Amygdala (tissue), 56 donors: ENCODE data around the gene SIT1.

Experiments
- DNase-seq, 56 donors: peaks; one replicate each; lab custom pipeline; 2025; lab: John Stamatoyannopoulos, UW

SIT1 gene

DNA sequence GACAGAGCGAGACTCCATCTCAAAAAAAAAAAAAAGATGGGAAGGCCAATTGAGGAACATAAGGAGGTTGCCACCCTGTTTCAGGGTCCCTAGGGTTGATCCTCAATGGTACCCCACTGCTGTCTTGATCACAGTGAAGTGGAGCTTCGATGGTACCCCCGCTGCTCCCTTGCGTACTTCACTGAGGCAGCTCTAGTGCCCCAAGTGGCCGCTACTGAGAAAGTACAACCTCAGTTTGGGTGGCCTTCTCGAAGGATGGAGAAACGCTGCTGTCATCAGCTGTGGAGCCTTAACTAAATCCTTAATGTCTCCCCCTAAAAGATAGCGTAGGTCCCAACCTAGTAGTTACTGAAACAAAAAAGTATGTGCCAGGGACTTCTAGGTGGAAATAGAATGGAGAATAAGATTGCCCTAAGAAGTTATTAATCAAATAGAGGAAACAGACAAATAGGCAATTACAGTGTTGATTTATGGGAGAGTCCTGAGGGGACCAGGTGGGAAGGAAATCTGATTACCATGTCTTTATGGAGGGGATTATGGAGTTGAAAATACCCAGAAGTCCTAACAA, 39.4 kb downstream of the SIT1 start:
- DNase-seq, result peak in 17 of 56 donors; percentile 17 to 55 (median 29)

DNA sequence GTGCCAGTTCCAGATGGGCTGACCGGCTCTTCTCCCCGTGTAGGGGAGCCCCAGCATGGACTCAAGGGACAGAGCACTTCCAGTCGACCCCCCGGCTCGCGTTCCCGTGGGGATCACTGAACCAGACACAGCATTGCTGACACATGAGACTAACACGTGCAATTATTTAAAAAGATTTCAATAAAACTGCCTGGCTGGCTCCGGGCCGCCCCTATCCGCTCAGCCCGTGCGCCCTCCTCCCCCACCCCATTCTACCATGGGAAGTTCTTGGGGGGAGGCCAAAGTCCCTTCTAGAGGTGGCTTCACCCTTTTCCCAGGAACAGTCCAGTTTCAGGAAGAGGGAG, 40.9 kb downstream of the SIT1 start:
- no peak for DNase-seq

DNA sequence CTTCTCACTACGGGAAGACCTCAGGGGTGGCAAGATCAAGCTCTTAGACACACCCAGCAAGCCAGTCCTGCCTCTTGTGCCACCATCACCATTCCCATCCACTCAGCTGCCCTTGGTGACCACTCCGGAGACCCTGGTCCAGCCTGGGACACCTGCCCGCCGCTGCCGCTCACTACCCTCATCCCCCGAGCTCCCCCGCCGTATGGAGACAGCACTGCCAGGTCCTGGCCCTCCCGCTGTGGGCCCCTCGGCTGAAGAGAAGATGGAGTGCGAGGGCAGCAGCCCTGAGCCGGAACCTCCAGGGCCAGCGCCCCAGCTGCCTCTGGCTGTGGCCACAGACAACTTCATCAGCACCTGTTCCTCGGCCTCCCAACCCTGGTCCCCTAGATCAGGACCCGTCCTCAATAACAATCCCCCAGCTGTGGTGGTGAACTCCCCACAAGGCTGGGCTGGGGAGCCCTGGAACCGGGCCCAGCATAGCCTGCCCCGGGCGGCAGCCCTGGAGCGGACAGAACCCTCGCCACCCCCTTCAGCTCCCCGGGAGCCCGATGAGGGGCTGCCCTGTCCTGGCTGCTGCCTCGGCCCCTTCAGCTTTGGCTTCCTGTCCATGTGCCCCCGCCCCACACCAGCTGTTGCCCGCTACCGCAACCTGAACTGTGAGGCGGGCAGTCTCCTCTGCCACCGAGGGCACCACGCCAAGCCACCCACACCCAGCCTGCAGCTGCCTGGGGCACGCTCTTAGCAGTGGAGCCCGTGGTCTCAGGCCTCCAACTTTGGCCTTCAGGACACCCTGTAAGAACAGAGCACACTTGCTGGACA, 41.5 kb downstream of the SIT1 start:
- no peak for DNase-seq

DNA sequence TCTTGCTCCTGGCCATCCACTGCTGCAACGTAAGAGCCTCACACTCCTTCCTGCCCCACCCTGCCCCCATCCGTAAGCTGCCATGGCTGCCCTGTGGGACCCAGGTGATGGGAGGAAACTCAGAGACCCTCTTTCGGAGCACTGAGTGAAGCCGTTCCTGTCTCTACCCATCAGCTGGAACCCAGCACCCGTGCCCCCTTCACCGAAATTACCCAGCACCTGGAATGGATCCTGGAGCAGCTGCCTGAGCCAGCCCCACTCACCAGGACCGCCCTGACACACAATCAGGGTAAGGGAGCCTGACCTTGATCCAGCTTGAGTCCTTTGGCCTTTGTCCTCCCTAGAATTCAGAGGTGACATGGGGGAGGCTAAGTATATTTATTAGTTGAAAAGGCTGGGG, 42.5 kb downstream of the SIT1 start:
- DNase-seq, result no peak

DNA sequence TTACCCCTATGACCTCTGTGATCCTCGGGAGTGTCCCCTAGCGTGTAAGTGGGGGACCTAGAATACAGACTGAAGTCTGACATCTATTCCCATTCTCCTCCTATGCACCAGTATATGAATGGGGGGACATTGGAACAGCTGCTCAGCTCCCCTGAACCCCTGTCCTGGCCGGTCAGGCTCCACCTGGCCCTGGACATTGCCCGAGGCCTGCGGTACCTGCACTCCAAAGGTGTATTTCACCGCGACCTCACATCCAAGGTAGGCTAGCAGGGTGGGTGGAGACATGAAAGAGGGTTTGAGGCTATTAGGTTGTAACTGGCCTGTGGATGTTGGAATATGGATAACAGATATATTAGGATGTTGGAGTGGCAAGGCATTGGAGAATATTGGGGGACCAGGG, 44.0 kb downstream of the SIT1 start:
- DNase-seq, result no peak

DNA sequence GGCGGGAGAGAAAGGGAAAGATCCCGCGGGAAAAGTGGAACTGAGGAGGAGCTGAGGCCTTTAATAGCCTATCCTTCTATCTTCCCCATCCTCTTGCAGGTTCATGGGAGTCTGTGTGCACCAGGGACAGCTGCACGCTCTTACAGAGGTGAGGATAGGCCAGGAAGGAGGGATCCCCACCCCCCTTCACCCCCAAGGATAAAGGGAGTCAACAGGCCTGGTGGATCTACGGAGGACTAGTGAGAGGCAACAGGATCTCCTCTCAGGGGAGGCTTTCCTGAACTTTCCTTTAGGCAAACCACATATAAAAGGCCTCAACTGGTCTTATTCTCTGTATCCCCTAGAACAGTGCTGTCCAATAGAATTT, 44.6 kb downstream of the SIT1 start:
- DNase-seq, result no peak

DNA sequence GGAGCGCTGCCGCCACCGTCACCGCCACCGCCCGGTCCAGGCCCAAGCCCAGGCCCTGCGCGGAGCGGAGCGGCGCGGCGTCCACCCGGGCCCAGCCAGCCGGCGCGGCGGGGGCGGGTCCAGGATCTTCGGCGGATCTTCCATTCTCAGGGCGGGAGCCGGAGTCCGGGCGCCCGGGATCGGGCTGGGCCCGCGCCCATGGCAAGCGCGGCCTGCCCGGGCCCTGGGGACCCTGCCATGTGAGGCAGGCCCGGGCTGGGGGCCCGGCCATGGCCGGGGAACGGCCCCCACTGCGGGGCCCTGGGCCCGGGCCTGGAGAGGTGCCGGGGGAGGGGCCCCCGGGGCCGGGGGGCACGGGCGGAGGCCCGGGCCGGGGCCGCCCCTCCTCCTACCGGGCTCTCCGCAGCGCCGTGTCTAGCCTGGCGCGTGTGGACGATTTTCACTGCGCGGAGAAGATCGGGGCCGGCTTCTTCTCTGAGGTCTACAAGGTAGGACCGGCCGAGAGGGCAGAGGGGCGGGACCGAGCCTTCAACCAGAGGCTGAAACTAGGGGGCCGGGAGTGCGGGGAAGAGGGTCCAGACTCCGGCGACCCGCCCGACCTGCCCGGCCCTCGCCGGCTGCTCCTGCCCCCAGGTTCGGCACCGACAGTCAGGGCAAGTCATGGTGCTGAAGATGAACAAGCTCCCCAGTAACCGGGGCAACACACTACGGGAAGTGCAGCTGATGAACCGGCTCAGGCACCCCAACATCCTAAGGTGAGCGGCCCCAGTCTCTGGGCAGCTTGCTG, 45.2 kb downstream of the SIT1 start:
- peak in 8 of 56 donors; percentile 17 to 68 (median 56) for DNase-seq

DNA sequence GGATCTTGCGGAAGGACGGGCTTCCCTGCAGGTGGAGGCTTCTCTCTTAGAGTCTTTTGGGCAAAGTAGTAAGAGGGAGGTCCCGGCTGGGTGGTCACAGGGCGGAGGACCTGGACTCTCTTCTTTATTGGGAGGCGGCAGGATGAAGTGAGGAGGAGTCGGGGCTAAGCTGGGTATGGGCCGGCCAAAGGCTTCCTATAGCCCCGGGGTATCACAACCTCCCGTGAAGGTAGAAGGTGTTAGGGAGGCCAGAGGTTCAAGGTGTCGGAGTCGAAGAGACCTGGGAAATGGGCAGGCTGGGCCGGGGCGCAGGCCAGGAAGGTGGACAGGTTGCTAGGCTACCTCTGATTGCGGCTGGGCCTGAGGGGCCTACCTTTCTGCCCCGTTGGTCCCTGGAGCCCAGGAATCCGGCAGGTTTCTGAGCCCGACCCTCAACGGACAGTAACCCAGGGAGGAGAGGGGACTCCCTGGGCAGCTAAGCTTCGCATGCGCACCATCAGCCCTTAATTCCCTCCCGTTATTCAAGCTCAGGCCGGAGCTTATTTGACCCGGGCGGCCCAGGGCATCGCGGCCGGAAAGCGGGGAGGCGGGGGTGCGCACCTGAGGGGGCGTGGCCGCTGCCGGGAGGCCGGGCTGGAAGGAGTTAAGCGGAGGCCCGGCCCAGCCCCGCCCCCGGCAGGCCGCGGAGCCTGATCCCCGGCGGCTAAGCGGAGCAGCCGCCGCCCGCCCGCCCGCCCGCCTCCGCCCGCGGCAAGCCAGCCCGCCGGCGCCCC, 46.0 kb downstream of the SIT1 start, which contains the start of gene TESK1:
TSS of gene TESK1 (plus strand) at position 685 of the 773 bp plus-strand sequence. CDS start 358 bp downstream, outside the sequence.
- DNase-seq, result peak in 43 of 56 donors; percentile 19 to 81 (median 55)

DNA sequence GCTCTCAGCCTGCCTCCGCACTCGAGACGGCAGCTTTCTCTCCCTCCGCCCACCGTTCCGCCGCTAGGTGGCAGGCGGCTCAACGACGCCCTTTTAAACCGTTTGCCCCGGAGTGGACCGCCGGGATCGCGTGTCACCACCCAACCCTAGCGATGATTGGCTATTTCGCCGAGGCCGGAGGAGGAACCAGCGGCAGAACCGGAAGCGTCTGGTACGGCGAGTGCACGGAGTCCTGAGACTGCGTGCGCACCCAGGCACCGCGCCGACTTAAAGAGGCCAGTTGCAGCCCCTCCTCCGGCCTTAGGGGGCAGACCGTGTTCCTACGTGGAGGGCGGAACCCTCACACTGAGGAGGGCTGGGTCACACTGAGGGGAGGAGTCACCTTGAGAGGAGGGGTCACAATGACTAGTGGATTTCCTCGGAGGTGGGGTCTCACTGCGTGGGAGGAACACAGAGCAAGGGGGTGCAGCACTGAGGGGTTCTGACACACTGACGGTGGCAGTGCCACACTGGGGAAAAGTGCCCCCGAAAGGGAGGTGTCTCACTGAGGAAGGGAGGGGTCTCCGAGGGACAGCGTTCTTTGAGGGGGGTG, 46.6 kb downstream of the SIT1 start:
- DNase-seq, result peak; percentile 85 to 99 (median 98)

DNA sequence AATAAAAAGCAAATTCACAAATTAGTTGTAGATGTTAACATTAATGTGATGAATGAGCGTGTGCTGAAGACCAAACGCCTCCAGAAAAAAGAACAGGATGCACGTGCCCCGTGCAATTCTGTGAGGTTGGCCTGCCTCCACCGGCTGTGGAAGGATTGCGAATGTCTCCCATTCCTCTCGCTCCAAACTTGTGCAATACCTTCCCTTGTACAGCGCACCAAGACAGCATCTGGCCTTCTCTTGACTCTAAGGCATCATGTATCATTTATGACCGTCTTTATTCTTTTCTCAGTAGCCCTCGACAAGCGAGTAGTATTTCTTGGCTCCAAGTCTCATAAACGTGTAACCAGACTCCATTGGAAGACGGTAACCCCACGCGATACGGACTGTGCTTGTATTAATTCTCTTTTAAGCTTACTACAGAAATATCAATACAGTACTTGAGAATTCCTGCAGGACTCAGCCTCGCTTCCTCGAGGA, 47.2 kb downstream of the SIT1 start:
- DNase-seq, result peak in 13 of 56 donors; percentile 14 to 54 (median 36)

DNA sequence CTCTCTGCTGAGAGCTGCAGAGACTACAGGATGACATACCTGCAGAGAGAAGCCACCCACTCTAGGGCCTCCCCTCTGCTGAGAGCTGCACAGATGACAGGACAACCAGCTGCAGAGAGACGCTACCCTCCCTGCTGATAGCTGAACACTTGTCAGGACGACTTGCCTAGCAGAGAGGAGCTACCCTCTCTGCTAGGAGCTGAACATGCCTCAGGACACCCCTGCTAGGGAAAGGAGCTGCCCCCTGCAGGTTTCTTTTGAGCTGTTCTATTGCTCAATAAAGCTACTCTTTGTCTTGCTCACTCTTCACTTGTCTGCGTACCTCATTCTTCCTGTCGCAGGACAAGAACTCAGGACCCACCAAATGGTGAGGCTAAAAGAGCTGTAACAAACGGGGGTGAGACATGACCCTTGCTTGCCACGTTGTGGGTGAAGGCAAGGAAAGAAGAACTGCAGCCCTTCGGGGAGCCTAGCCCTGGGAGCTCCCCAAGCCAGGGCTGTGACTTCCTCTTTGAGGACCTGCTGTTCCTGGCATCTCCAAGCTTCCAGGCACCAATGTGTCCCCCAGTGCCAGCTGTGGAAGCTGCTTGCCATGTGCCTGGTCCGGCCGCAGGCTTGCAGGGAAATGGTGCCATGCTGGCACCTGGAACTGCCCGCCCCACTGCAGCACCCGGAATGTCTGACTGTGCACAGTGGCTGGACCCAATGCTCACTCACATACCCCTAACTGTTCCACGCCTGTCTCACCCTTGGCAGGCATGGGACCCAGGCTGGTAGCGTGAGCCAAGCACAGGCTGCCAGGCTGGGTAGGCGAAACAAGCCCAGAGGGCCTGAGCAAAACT, 50.7 kb downstream of the SIT1 start:
- peak in 12 of 56 donors; percentile 10 to 55 (median 18) for DNase-seq
